HCT116 (cell line): Measurements from ENCODE around the gene POC1A. TPM values are rescaled to one million over a fixed set of nuclear protein-coding genes. Genes with fewer than 3 reads are reported as not detected.

ENCODE experiments used
- ATAC-seq: fragments of 200-7000 bp; cut with Tn5 transposase; 2 replicates; pipeline ENCODE4 v1.9.1; 2020; ENCODE audit warnings: mild to moderate bottlenecking, moderate library complexity
- BruUV-seq: library from RNA; stranded (reverse); fragments of 400-500 nt; replicated peaks from 2 replicates; lab custom pipeline; 2021; lab: Mats Ljungman, UMichigan
- CTCF ChIA-PET: fragments of 300-600 bp; sonication (Branson Sonifier 250); formaldehyde crosslinking; loops from one replicate; lab custom pipeline; 2021; ENCODE audit warnings: antibody characterized with exemption; lab: Charles Lee
- POLR2A ChIA-PET: fragments of 300-600, 350-600 bp; sonication (Branson Sonifier 250); formaldehyde crosslinking; loops from one replicate; lab custom pipeline; 2021; ENCODE audit warnings: antibody characterized with exemption; lab: Charles Lee
- RAD21 ChIA-PET, 2 experiments: fragments of 300-600 bp; sonication (Branson Sonifier 250); formaldehyde crosslinking; loops; one replicate each; lab custom pipeline; 2023; ENCODE audit warnings: low total read pairs in 2 of 2; ENCODE audit not compliant: uncharacterized antibody in 2 of 2, unreplicated experiment in 2 of 2, low non-redundant PET in 1 of 2; lab: Charles Lee
- DNase-seq: peaks from one replicate; pipeline ENCODE4 v3.0.0-alpha.2; 2010; ENCODE audit warnings: low read depth, low spot score
- H2AFZ ChIP-seq: fragments of 200-600 bp; shearing (Covaris generic), sonication (generic); 2 replicates; pipeline ENCODE4 v1.6.1; 2017; ENCODE audit warnings: low read depth, mixed run types, mixed read lengths, antibody characterized with exemption, low read length; ENCODE audit not compliant: poor library complexity, severe bottlenecking
- H3K27ac ChIP-seq: 2 replicates; pipeline ENCODE4 v1.5.1; 2012; ENCODE audit warnings: low read depth, low read length
- H3K27me3 ChIP-seq: fragments of 200-600 bp; sonication (generic); 2 replicates; pipeline ENCODE4 v1.6.1; 2016; ENCODE audit warnings: mixed run types, low read length, mixed read lengths; ENCODE audit not compliant: insufficient read depth
- H3K36me3 ChIP-seq, 2 experiments: fragments of 200-500 bp in 1 of 2; fragments of 200-600 bp in 1 of 2; sonication (Bioruptor generic) in 1 of 2; sonication (generic) in 1 of 2; 2 replicates each; pipeline versions ENCODE4 v1.5.1 to v1.6.1; 2014 to 2016; ENCODE audit warnings: low read length in 2 of 2, inconsistent platforms in 1 of 2, mixed read lengths in 1 of 2, mixed run types in 1 of 2; ENCODE audit not compliant: insufficient read depth in 2 of 2, control insufficient read depth in 1 of 2
- H3K4me1 ChIP-seq, 2 experiments: fragments of 200-600 bp in 1 of 2; sonication (generic) in 1 of 2; 2 replicates each; pipeline versions ENCODE4 v1.5.1 to v1.6.1; 2012 to 2017; ENCODE audit warnings: low read length in 2 of 2, inconsistent platforms in 1 of 2, mild to moderate bottlenecking in 1 of 2, mixed read lengths in 1 of 2, mixed run types in 1 of 2, moderate library complexity in 1 of 2; ENCODE audit not compliant: insufficient read depth in 2 of 2, control insufficient read depth in 1 of 2
- H3K4me2 ChIP-seq: fragments of 200-600 bp; sonication (generic); 2 replicates; pipeline ENCODE4 v1.6.1; 2017; ENCODE audit warnings: mixed run types, low read length, mixed read lengths
- H3K4me3 ChIP-seq, 2 experiments: fragments of 200-600 bp in 1 of 2; sonication (generic) in 1 of 2; replicated peaks in 1 of 2; 2 replicates each; pipeline ENCODE4 v1.5.1; 2011 to 2016; ENCODE audit warnings: low read length in 2 of 2, control low read depth in 1 of 2, low read depth in 1 of 2, mild to moderate bottlenecking in 1 of 2, mixed read lengths in 1 of 2, mixed run types in 1 of 2
- H3K79me2 ChIP-seq: fragments of 200-600 bp; sonication (generic); 2 replicates; pipeline ENCODE4 v1.6.1; 2017; ENCODE audit warnings: mild to moderate bottlenecking, mixed run types, low read length, moderate library complexity, mixed read lengths; ENCODE audit not compliant: insufficient read depth
- H3K9ac ChIP-seq: fragments of 200-600 bp; sonication (generic); 2 replicates; pipeline ENCODE4 v1.6.1; 2016; ENCODE audit warnings: low read length, mixed read lengths
- H3K9me2 ChIP-seq: fragments of 200-600 bp; sonication (generic), shearing (Covaris generic); 2 replicates; pipeline ENCODE4 v1.6.1; 2017; ENCODE audit warnings: mixed run types, mild to moderate bottlenecking, moderate library complexity; ENCODE audit not compliant: insufficient read depth
- H3K9me3 ChIP-seq, 2 experiments: fragments of 200-500 bp in 1 of 2; fragments of 200-600 bp in 1 of 2; sonication (Bioruptor generic) in 1 of 2; sonication (generic) in 1 of 2; 2 replicates each; pipeline ENCODE4 v1.6.1; 2014 to 2017; ENCODE audit warnings: low read length in 2 of 2, mixed read lengths in 2 of 2, inconsistent platforms in 1 of 2, low read depth in 1 of 2, mild to moderate bottlenecking in 1 of 2, mixed run types in 1 of 2, moderate library complexity in 1 of 2; ENCODE audit not compliant: control insufficient read depth in 1 of 2, insufficient read depth in 1 of 2
- H4K20me1 ChIP-seq: fragments of 200-600 bp; sonication (generic), shearing (Covaris generic); 2 replicates; pipeline ENCODE4 v1.6.1; 2017; ENCODE audit warnings: mixed run types, mild to moderate bottlenecking, moderate library complexity; ENCODE audit not compliant: insufficient read depth
- intact Hi-C: fragments of 100-400 bp; cut with micrococcal nuclease; formaldehyde crosslinking; loops from 2 replicates; pipeline ENCODE4 v1.10.0; 2022
- total RNA-seq: library from RNA; stranded (reverse); gene quantifications from one replicate; pipeline ENCODE4 v1.2.1, GENCODE V29; 2021; ENCODE audit not compliant: unreplicated experiment
- TF ChIP-seq, protein P1 (sequence below): IDR thresholded peaks from 2 replicates; pipeline ENCODE4 v1.6.1; 2012; ENCODE audit warnings: low read depth

Gene POC1A
- total RNA-seq, 1 experiment from 2014 or later: 34.0 TPM

DNA sequence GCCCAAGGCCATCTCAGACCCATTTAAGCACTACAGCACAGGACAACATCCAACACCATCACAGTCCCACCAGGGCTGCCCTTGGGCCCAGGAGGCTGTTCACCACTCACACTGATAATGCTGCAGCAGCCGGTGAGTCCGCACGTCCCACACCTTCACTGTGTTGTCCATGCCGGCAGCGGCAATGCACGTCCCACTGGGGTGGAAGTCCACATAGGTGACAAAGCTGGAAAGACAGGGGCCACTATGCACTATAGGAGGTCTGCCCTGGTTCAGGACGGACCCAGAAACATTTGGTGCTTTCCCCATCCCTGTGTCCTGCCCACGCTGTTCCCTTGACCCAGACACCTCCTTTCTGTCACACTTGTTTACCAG is 8.5 kb downstream of the POC1A start:
- Histone ChIP-seq H3K9ac (no peak overlapping the region), H3K27ac (no peak overlapping the region)
- no peak for DNase-seq
- TF ChIP-seq, protein P1, sequence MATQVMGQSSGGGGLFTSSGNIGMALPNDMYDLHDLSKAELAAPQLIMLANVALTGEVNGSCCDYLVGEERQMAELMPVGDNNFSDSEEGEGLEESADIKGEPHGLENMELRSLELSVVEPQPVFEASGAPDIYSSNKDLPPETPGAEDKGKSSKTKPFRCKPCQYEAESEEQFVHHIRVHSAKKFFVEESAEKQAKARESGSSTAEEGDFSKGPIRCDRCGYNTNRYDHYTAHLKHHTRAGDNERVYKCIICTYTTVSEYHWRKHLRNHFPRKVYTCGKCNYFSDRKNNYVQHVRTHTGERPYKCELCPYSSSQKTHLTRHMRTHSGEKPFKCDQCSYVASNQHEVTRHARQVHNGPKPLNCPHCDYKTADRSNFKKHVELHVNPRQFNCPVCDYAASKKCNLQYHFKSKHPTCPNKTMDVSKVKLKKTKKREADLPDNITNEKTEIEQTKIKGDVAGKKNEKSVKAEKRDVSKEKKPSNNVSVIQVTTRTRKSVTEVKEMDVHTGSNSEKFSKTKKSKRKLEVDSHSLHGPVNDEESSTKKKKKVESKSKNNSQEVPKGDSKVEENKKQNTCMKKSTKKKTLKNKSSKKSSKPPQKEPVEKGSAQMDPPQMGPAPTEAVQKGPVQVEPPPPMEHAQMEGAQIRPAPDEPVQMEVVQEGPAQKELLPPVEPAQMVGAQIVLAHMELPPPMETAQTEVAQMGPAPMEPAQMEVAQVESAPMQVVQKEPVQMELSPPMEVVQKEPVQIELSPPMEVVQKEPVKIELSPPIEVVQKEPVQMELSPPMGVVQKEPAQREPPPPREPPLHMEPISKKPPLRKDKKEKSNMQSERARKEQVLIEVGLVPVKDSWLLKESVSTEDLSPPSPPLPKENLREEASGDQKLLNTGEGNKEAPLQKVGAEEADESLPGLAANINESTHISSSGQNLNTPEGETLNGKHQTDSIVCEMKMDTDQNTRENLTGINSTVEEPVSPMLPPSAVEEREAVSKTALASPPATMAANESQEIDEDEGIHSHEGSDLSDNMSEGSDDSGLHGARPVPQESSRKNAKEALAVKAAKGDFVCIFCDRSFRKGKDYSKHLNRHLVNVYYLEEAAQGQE: no peak
- TF ChIP-seq, all 23 proteins: peak for 0
- ChIA-PET POLR2A (no interaction called here), RAD21 (no interaction called here), CTCF (interaction anchor here (1.3 kb wide), 1 partner anchor 144 kb away, joined by 4 read pairs; no protein-coding TSS in a partner anchor)
- Histone ChIP-seq H3K4me1 (peaks cover 0 to 4% of the 10 kb centered on the region in 2 experiments; a peak in 1 of 4 replicates), H4K20me1 (no peaks in the 10 kb centered on the region; the same call in 1 of the 2 replicates), H3K9me2 (no peaks in the 10 kb centered on the region), H3K4me3 (no peak overlapping the region), H3K9me3 (no peaks in the 10 kb centered on the region), H3K27me3 (no peaks in the 10 kb centered on the region), H2AFZ (no peak overlapping the region), H3K79me2 (peaks cover 2% of the 10 kb centered on the region; the same call in 1 of the 2 replicates), H3K4me2 (no peak overlapping the region), H3K36me3 (peaks cover 16 to 21% of the 10 kb centered on the region in 2 experiments; a peak in 3 of 4 replicates)
- intact Hi-C loops: no loop called here
- no peak for ATAC-seq
- no TSS peak for BruUV-seq
